PC-3 (cell line): Measurements from ENCODE around the gene SPATA6. TPM values are rescaled to one million over a fixed set of nuclear protein-coding genes. Genes with fewer than 3 reads are reported as not detected.

Experiments
- ATAC-seq: fragments of 200-7000 bp; cut with Tn5 transposase; 2 replicates; pipeline ENCODE4 v1.9.1; 2020; ENCODE audit warnings: mild to moderate bottlenecking, moderate library complexity
- BruUV-seq: library from RNA; stranded (reverse); fragments of 400-500 nt; replicated peaks from 2 replicates; lab custom pipeline; 2021; lab: Mats Ljungman, UMichigan
- CTCF ChIA-PET: fragments of 300-600 bp; sonication (Branson Sonifier 250); formaldehyde crosslinking; loops from one replicate; lab custom pipeline; 2022; ENCODE audit warnings: antibody characterized with exemption; lab: Charles Lee
- POLR2A ChIA-PET: fragments of 300-600 bp; sonication (Branson Sonifier 250); formaldehyde crosslinking; loops from one replicate; lab custom pipeline; 2022; ENCODE audit warnings: antibody characterized with exemption; ENCODE audit not compliant: unreplicated experiment; lab: Charles Lee
- DNase-seq: peaks from one replicate; pipeline ENCODE4 v3.0.0-alpha.2; 2015
- H2AFZ ChIP-seq: fragments of 300-600 bp; sonication (generic); 2 replicates; pipeline ENCODE4 v1.6.0; 2016; ENCODE audit warnings: antibody characterized with exemption, low read length
- H3F3A ChIP-seq: fragments of 300-600 bp; sonication (generic); one replicate; pipeline ENCODE4 v1.6.0; 2017; ENCODE audit warnings: antibody characterized with exemption, low read length, control low read depth, mild to moderate bottlenecking; ENCODE audit not compliant: unreplicated experiment
- H3K27ac ChIP-seq: fragments of 300-600 bp; sonication (generic); 2 replicates; pipeline ENCODE4 v1.5.1; 2016; ENCODE audit warnings: mild to moderate bottlenecking, low read length
- H3K27me3 ChIP-seq: fragments of 300-600 bp; sonication (generic); 2 replicates; pipeline ENCODE4 v1.6.1; 2016; ENCODE audit warnings: low read length, mixed read lengths
- H3K36me3 ChIP-seq: fragments of 300-600 bp; sonication (generic); 2 replicates; pipeline ENCODE4 v1.6.1; 2016; ENCODE audit warnings: low read depth, mixed run types, low read length, mixed read lengths
- H3K4me1 ChIP-seq: fragments of 300-600 bp; sonication (generic); 2 replicates; pipeline ENCODE4 v1.5.1; 2016; ENCODE audit warnings: low read length; ENCODE audit not compliant: insufficient read depth
- H3K4me2 ChIP-seq: fragments of 300-600 bp; sonication (generic); 2 replicates; pipeline ENCODE4 v1.6.0; 2016; ENCODE audit warnings: low read length
- H3K4me3 ChIP-seq: fragments of 300-600 bp; sonication (generic); 2 replicates; pipeline ENCODE4 v1.5.1; 2016; ENCODE audit warnings: mild to moderate bottlenecking, low read length, mixed read lengths
- H3K79me2 ChIP-seq: fragments of 300-600 bp; sonication (generic); 2 replicates; pipeline ENCODE4 v1.6.1; 2017; ENCODE audit warnings: low read length, mixed read lengths
- H3K9ac ChIP-seq: fragments of 300-600 bp; sonication (generic); 2 replicates; pipeline ENCODE4 v1.6.0; 2016; ENCODE audit warnings: mild to moderate bottlenecking, low read length
- H3K9me2 ChIP-seq: fragments of 300-600 bp; sonication (generic); replicated peaks from 2 replicates; pipeline ENCODE4 v1.6.1; 2016; ENCODE audit warnings: mixed run types, low read length, mixed read lengths
- H3K9me3 ChIP-seq: fragments of 300-600 bp; sonication (generic); 2 replicates; pipeline ENCODE4 v1.6.1; 2016; ENCODE audit warnings: low read length, mixed read lengths
- H4K20me1 ChIP-seq: fragments of 300-600 bp; sonication (generic); 2 replicates; pipeline ENCODE4 v1.6.1; 2016; ENCODE audit warnings: low read length, mixed read lengths
- CTCF ChIP-seq: fragments of 300-600 bp; sonication (generic); conservative IDR thresholded peaks from 2 replicates; pipeline ENCODE4 v1.5.1; 2017; ENCODE audit warnings: antibody characterized with exemption, low read depth, mild to moderate bottlenecking, low read length
- EZH2 ChIP-seq: fragments of 300-600 bp; sonication (generic); IDR thresholded peaks from one replicate; pipeline ENCODE4 v1.6.1; 2017; ENCODE audit warnings: antibody characterized with exemption, mild to moderate bottlenecking, low read length; ENCODE audit not compliant: unreplicated experiment
- EZH2phosphoT487 ChIP-seq: fragments of 300-600 bp; sonication (generic); IDR thresholded peaks from 2 replicates; pipeline ENCODE4 v1.6.1; 2018; ENCODE audit warnings: mild to moderate bottlenecking, antibody characterized with exemption, low read length, borderline replicate concordance
- intact Hi-C: fragments of 100-400 bp; cut with micrococcal nuclease; formaldehyde crosslinking; loops from 2 replicates; pipeline ENCODE4 v1.9.0; 2023
- total RNA-seq: library from RNA; depleted of rRNA; stranded (reverse); fragments of >200 nt; gene quantifications from 2 replicates; pipeline ENCODE4 v1.2.3, GENCODE V29; 2014

Gene SPATA6
- total RNA-seq, 1 experiment from 2014 or later, result 0.40 TPM

- no peaks in the 10 kb centered on the region for H3K79me2 ChIP-seq
- H4K20me1 ChIP-seq, result no peaks in the 10 kb centered on the region
- CTCF ChIA-PET, result no interaction called here
- H3K36me3 ChIP-seq, result no peaks in the 10 kb centered on the region
- no peaks in the 10 kb centered on the region for H3K27me3 ChIP-seq
- H3K27ac ChIP-seq, result no peak overlapping the region
- H2AFZ ChIP-seq, result no peak overlapping the region
- ATAC-seq, result no peak
- no peak for TF ChIP-seq EZH2
- TF ChIP-seq CTCF, result no peak
- TF ChIP-seq EZH2phosphoT487, result no peak
- H3K9me3 ChIP-seq, result no peaks in the 10 kb centered on the region
- H3F3A ChIP-seq, result no peaks in the 10 kb centered on the region
- H3K4me2 ChIP-seq, result no peak overlapping the region
- POLR2A ChIA-PET, result no interaction called here
- BruUV-seq, result no TSS peak
- H3K9ac ChIP-seq, result no peak overlapping the region
- H3K4me3 ChIP-seq, result no peak overlapping the region
- H3K4me1 ChIP-seq, result no peaks in the 10 kb centered on the region
- H3K9me2 ChIP-seq, result no peaks in the 10 kb centered on the region
- intact Hi-C loops, result no loop called here
- DNase-seq, result no peak
These were observed 28.8 kb upstream of the SPATA6 start for GRCh38 chr1:48500541-48501450.

GRCh38 chr1:48499211-48499735, 27.3 kb upstream of the SPATA6 start:
- Histone ChIP-seq H3K79me2 (no peaks in the 10 kb centered on the region), H3K4me3 (no peak overlapping the region), H3K36me3 (no peaks in the 10 kb centered on the region), H3F3A (no peaks in the 10 kb centered on the region), H2AFZ (no peak overlapping the region), H3K9ac (no peak overlapping the region), H3K9me3 (no peaks in the 10 kb centered on the region), H3K27me3 (no peaks in the 10 kb centered on the region), H4K20me1 (no peaks in the 10 kb centered on the region), H3K4me1 (peaks cover 5% of the 10 kb centered on the region), H3K9me2 (no peaks in the 10 kb centered on the region), H3K4me2 (no peak overlapping the region), H3K27ac (no peak overlapping the region)
- no peak for DNase-seq
- BruUV-seq, result no TSS peak
- ChIA-PET CTCF (interaction anchor here (1.8 kb wide), 1 partner anchor 143 kb away, joined by 20 read pairs; no protein-coding TSS in a partner anchor), POLR2A (no interaction called here)
- TF ChIP-seq EZH2 (no peak), CTCF (no peak), EZH2phosphoT487 (no peak)
- intact Hi-C loops, result loop anchor here (2.0 to 10.0 kb wide), 2 partner anchors 26 to 394 kb away; partner anchors contain the start of gene SPATA6
- no peak for ATAC-seq
